Endothelial cell of umbilical vein (primary cell): ENCODE measurements around the gene EHF. TPM values are rescaled to one million over a fixed set of nuclear protein-coding genes. Genes with fewer than 3 reads are reported as not detected.

ENCODE experiments used
- BruUV-seq: library from RNA; stranded (reverse); fragments of 400-500 nt; replicated peaks from 2 replicates; lab custom pipeline; 2021; lab: Mats Ljungman, UMichigan
- CTCF ChIA-PET: fragments of 300-600, 350-600 bp; sonication (Branson Sonifier 250); formaldehyde crosslinking; loops from one replicate; lab custom pipeline; 2021; ENCODE audit warnings: antibody characterized with exemption, inconsistent platforms; lab: Charles Lee
- POLR2A ChIA-PET: fragments of 300-600, 350-600 bp; sonication (Branson Sonifier 250); formaldehyde crosslinking; loops from one replicate; lab custom pipeline; 2021; ENCODE audit warnings: antibody characterized with exemption, inconsistent platforms; lab: Charles Lee
- DNase-seq: peaks from one replicate; pipeline ENCODE4 v3.0.0-alpha.2; 2011; ENCODE audit warnings: low read depth, low spot score
- FAIRE-seq: peaks from 2 replicates; lab custom pipeline; 2011; peaks lifted over from hg19 to GRCh38; lab: Jason Lieb, UNC
- H2AFZ ChIP-seq: 2 replicates; pipeline ENCODE4 v1.6.0; 2012; ENCODE audit warnings: low read depth, low read length, control low read depth, inconsistent platforms
- H3K27ac ChIP-seq: 2 replicates; pipeline ENCODE4 v1.5.1; 2011; ENCODE audit warnings: low read depth, mild to moderate bottlenecking, control low read depth, low read length, moderate library complexity; ENCODE audit not compliant: insufficient read depth
- H3K27me3 ChIP-seq, 2 experiments: 2 replicates each; pipeline versions ENCODE4 v1.6.0 to v1.6.1; 2011; ENCODE audit warnings: low read length in 2 of 2, mixed read lengths in 1 of 2; ENCODE audit not compliant: control insufficient read depth in 2 of 2, insufficient read depth in 2 of 2
- H3K36me3 ChIP-seq, 2 experiments: 2 replicates in 1 of 2; 3 replicates in 1 of 2; pipeline ENCODE4 v1.5.1; 2011; ENCODE audit warnings: low read length in 2 of 2, mild to moderate bottlenecking in 1 of 2, moderate library complexity in 1 of 2; ENCODE audit not compliant: control insufficient read depth in 2 of 2, insufficient read depth in 2 of 2; ENCODE audit errors: extremely low read depth in 1 of 2
- H3K4me1 ChIP-seq: 3 replicates; pipeline ENCODE4 v1.5.1; 2011; ENCODE audit warnings: mild to moderate bottlenecking, low read length; ENCODE audit not compliant: control insufficient read depth, insufficient read depth; ENCODE audit errors: extremely low read depth
- H3K4me2 ChIP-seq: 2 replicates; pipeline ENCODE4 v1.6.1; 2011; ENCODE audit warnings: low read length, control low read depth, mixed read lengths; ENCODE audit not compliant: insufficient read depth
- H3K4me3 ChIP-seq, 3 experiments: fragments of 200-600 bp in 1 of 3; sonication (generic), shearing (Covaris generic) in 1 of 3; replicated peaks in 1 of 3; 2 replicates each; pipeline ENCODE4 v1.5.1; 2011 to 2016; ENCODE audit warnings: control low read depth in 3 of 3, low read length in 3 of 3, mild to moderate bottlenecking in 2 of 3, inconsistent platforms in 1 of 3, low read depth in 1 of 3, moderate library complexity in 1 of 3; ENCODE audit not compliant: insufficient read depth in 1 of 3
- H3K79me2 ChIP-seq: 2 replicates; pipeline ENCODE4 v1.6.0; 2012; ENCODE audit warnings: low read length, inconsistent platforms; ENCODE audit not compliant: control insufficient read depth, insufficient read depth
- H3K9ac ChIP-seq: replicated peaks from 2 replicates; pipeline ENCODE3; 2011; ENCODE audit warnings: low read length, control low read depth; ENCODE audit not compliant: insufficient read depth; ENCODE audit errors: extremely low read depth
- H3K9me1 ChIP-seq: replicated peaks from 3 replicates; pipeline ENCODE4 v1.6.0; 2011; ENCODE audit warnings: mild to moderate bottlenecking, low read length; ENCODE audit not compliant: control insufficient read depth, insufficient read depth; ENCODE audit errors: extremely low read depth
- H3K9me3 ChIP-seq: replicated peaks from 2 replicates; pipeline ENCODE4 v1.5.1; 2012; ENCODE audit warnings: low read length, inconsistent platforms; ENCODE audit not compliant: control insufficient read depth, insufficient read depth
- H4K20me1 ChIP-seq: replicated peaks from 2 replicates; pipeline ENCODE3; 2011; ENCODE audit warnings: mild to moderate bottlenecking, low read length; ENCODE audit not compliant: control insufficient read depth, insufficient read depth; ENCODE audit errors: extremely low read depth
- EZH2 ChIP-seq: IDR thresholded peaks from 2 replicates; pipeline ENCODE4 v1.6.1; 2012; ENCODE audit warnings: borderline replicate concordance, low read depth, mild to moderate bottlenecking, moderate library complexity, low read length, inconsistent platforms; ENCODE audit not compliant: severe bottlenecking
- FOS ChIP-seq: IDR thresholded peaks from 2 replicates; pipeline ENCODE4 v1.6.1; 2011; ENCODE audit warnings: mild to moderate bottlenecking, low read length, moderate library complexity, borderline replicate concordance; ENCODE audit not compliant: insufficient read depth
- GATA2 ChIP-seq: IDR thresholded peaks from 2 replicates; pipeline ENCODE4 v1.7.0; 2011; ENCODE audit warnings: low read depth, mild to moderate bottlenecking, moderate library complexity, mixed read lengths, low read length; ENCODE audit not compliant: insufficient read length, insufficient read depth
- JUN ChIP-seq: IDR thresholded peaks from 2 replicates; pipeline ENCODE4 v1.6.1; 2011; ENCODE audit warnings: borderline replicate concordance, low read depth; ENCODE audit not compliant: insufficient read length, insufficient read depth
- MYC ChIP-seq: IDR thresholded peaks from one replicate; pipeline ENCODE4 v1.6.1; 2011; ENCODE audit warnings: mild to moderate bottlenecking, low read depth, low read length
- POLR2A ChIP-seq: IDR thresholded peaks from 2 replicates; pipeline ENCODE4 v1.6.1; 2012; ENCODE audit warnings: low read depth, mild to moderate bottlenecking, control low read depth, low read length
- POLR2AphosphoS5 ChIP-seq: IDR thresholded peaks from 2 replicates; pipeline ENCODE4 v1.6.1; 2012; ENCODE audit warnings: low read depth, mild to moderate bottlenecking, control low read depth, low read length, moderate library complexity; ENCODE audit not compliant: insufficient read depth
- dilution Hi-C: fragments of 300-500 bp; cut with MboI; formaldehyde crosslinking; loops from one replicate; pipeline ENCODE4 v1.15.0; 2019; ENCODE audit warnings: low sequenced_read_pairs; ENCODE audit not compliant: extremely low pct_ligation_motif_present
- intact Hi-C: fragments of 100-400 bp; cut with micrococcal nuclease; formaldehyde crosslinking; loops from one replicate; pipeline ENCODE4 v1.10.0; 2022
- polyA plus RNA-seq, 4 experiments: library from polyadenylated mRNA; depleted of rRNA in 3 of 4; stranded (reverse) in 3 of 4; unstranded in 1 of 4; fragments of >200 nt; gene quantifications; 2 replicates each; pipeline versions ENCODE4 v1.2.1 to v1.2.3, GENCODE V29; 2011 to 2012; ENCODE audit warnings: missing spikeins in 1 of 4
- total RNA-seq: library from RNA; stranded (reverse); gene quantifications from 2 replicates; pipeline ENCODE4 v1.2.3, GENCODE V29; 2021
- TF ChIP-seq, protein P1 (sequence below): IDR thresholded peaks from 2 replicates; pipeline ENCODE4 v1.6.1; 2011; ENCODE audit not compliant: insufficient read depth, insufficient read length
- TF ChIP-seq, protein P2 (sequence below), 2 donors: IDR thresholded peaks; 1 replicate in 1 of 2; 2 replicates in 1 of 2; pipeline ENCODE4 v1.5.1; 2011; ENCODE audit warnings: low read length in 2 of 2, mild to moderate bottlenecking in 2 of 2, moderate library complexity in 2 of 2, control low read depth in 1 of 2, inconsistent platforms in 1 of 2, low read depth in 1 of 2; ENCODE audit not compliant: insufficient read depth in 1 of 2; ENCODE audit errors: extremely low read depth in 1 of 2

EHF gene
- total and polyA plus RNA-seq, 2 donors (not counting 3 experiments of a cell fraction or from before 2014, with no cell fraction given), result not detected

GRCh38 chr11:34595391-34595790, 25.5 kb upstream of the EHF start:
- H3K4me1 ChIP-seq, result peaks cover 16% of the 10 kb centered on the region
- no peaks in the 10 kb centered on the region for H4K20me1 ChIP-seq
- H3K9me3 ChIP-seq, result no peaks in the 10 kb centered on the region
- TF ChIP-seq GATA2, result no peak
- TF ChIP-seq EZH2, result no peak
- TF ChIP-seq JUN, result no peak
- no peak for TF ChIP-seq MYC
- no peak for TF ChIP-seq POLR2A
- TF ChIP-seq, protein P1, sequence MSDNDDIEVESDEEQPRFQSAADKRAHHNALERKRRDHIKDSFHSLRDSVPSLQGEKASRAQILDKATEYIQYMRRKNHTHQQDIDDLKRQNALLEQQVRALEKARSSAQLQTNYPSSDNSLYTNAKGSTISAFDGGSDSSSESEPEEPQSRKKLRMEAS, result no peak
- TF ChIP-seq POLR2AphosphoS5, result no peak
- TF ChIP-seq, protein P2, sequence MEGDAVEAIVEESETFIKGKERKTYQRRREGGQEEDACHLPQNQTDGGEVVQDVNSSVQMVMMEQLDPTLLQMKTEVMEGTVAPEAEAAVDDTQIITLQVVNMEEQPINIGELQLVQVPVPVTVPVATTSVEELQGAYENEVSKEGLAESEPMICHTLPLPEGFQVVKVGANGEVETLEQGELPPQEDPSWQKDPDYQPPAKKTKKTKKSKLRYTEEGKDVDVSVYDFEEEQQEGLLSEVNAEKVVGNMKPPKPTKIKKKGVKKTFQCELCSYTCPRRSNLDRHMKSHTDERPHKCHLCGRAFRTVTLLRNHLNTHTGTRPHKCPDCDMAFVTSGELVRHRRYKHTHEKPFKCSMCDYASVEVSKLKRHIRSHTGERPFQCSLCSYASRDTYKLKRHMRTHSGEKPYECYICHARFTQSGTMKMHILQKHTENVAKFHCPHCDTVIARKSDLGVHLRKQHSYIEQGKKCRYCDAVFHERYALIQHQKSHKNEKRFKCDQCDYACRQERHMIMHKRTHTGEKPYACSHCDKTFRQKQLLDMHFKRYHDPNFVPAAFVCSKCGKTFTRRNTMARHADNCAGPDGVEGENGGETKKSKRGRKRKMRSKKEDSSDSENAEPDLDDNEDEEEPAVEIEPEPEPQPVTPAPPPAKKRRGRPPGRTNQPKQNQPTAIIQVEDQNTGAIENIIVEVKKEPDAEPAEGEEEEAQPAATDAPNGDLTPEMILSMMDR (IDR thresholded peaks at IDR 0.05; ENCODE audit: extremely low read depth in 1 of 2, insufficient read depth in 1 of 2, low read depth in 1 of 2, low read length in 2 of 2), result no peak
- TF ChIP-seq FOS, result no peak
- BruUV-seq, result no TSS peak
- dilution Hi-C loops (no loop called here), intact Hi-C loops (no loop called here)
- H2AFZ ChIP-seq, result no peak overlapping the region
- H3K36me3 ChIP-seq, result no peaks in the 10 kb centered on the region
- ChIA-PET POLR2A (no interaction called here), CTCF (interaction anchor here (0.9 to 1.9 kb wide), 6 partner anchors 8 to 89 kb away, joined by 3 to 7 read pairs (median 4); no protein-coding TSS in a partner anchor)
- FAIRE-seq, result no peak
- H3K4me2 ChIP-seq, result no peak overlapping the region
- no peaks in the 10 kb centered on the region for H3K9me1 ChIP-seq
- no peak overlapping the region for H3K9ac ChIP-seq
- DNase-seq, result no peak
- no peaks in the 10 kb centered on the region for H3K27me3 ChIP-seq
- H3K27ac ChIP-seq, result no peak overlapping the region
- H3K4me3 ChIP-seq, result no peak overlapping the region
- H3K79me2 ChIP-seq, result no peaks in the 10 kb centered on the region
